ENCODE results near the gene ETFRF1.
A peak's percentile ranks its signal among the peaks of the same experiment; 100 is the strongest.

ETFRF1 gene

GRCh38 chr12:25195056-25195971, at the start of gene ETFRF1, which contains the start of gene DNAI7:
TSS of gene ETFRF1 (plus strand) at chr12:25195237. CDS start at chr12:25203957, 8,720 bp downstream.
TSS of gene DNAI7 (minus strand) at chr12:25195160. CDS start at chr12:25195078, 82 bp downstream.
- H3K4me3 ChIP-seq (ENCODE audit: low read depth, low read length): peak within 1 kb of the TSS; percentile 85
- no peak for TF ChIP-seq CTCF (IDR thresholded peaks at IDR 0.05; ENCODE audit: low read depth, low read length)

DNA sequence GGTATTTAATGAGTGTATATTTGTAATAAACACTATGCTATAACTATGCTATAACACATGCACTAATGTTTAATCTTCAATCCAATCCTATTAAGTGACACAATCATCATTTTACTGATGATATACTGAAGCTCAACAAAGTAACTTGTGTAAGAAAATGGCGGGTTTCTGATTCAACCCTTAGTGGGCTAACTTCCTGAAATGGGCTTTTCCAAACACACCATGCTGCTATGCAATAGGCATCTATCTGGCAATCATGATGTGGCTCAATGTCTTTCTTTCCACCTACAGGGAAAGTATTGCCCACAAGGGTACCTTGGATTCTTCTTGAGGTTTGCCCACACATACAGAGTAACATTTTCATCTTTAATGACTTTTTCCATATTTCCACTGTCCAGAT, 48.4 kb upstream of the ETFRF1 start:
- TF ChIP-seq CTCF (IDR thresholded peaks at IDR 0.05; ENCODE audit: low read depth, low read length): no peak
- no peak overlapping the region for H3K4me3 ChIP-seq (ENCODE audit: low read depth, low read length)

DNA sequence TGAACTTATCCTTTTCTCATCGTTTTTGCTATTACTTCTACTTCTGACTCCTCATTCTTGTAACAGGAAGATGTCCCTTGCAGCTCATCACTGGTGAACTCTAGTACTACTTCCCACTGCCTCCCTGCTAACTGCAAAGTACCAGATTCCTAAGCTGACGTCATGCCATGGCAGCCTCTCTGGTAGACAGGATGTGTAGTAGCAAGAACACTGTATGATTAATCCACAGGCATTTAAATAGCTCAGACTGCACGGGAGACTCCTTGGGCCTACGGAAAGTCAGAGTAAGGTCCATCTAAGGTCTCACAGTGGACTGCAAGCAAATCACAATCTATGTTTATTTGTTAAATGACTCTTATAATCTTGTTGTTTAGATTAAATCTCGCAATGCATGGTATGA, 43.6 kb upstream of the ETFRF1 start:
- no peak for TF ChIP-seq CTCF (IDR thresholded peaks at IDR 0.05; ENCODE audit: low read depth, low read length)
- H3K4me3 ChIP-seq (ENCODE audit: low read depth, low read length): no peak overlapping the region

GRCh38 chr12:25152055-25152454, 43.0 kb upstream of the ETFRF1 start:
- H3K4me3 ChIP-seq (ENCODE audit: low read depth, low read length): no peak overlapping the region
- no peak for TF ChIP-seq CTCF (IDR thresholded peaks at IDR 0.05; ENCODE audit: low read depth, low read length)

DNA sequence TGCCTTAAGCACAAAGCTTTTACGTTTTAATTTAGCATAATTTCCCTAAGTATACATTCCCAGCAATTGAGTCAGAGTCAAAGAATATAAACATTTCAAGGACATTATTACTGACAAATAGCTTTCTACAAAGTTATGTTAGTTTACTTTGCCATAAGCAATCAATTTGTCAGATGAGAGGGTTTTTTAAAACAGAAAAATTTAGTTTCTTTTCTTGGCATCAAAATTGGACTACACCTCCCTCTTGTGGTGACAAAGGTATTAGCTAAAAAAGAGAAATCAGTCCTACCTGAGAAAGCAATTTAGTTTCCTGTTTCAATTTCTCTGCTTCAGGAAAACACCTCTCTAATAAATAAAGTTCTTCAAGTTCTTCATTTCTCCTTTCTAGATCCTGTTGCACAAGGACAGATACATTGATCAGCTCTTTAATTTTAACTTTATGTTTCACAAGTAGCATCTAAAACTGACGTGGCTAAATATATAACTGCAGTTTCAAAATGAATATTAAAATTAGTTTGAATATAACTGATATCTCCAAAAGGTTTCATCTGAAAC, 39.9 kb upstream of the ETFRF1 start:
- no peak overlapping the region for H3K4me3 ChIP-seq (ENCODE audit: low read depth, low read length)
- peak; percentile 12; the same call in 1 of the 2 replicates for TF ChIP-seq CTCF (IDR thresholded peaks at IDR 0.05; ENCODE audit: low read depth, low read length)

- no peak overlapping the region for H3K4me3 ChIP-seq (ENCODE audit: low read depth, low read length)
- TF ChIP-seq CTCF (IDR thresholded peaks at IDR 0.05; ENCODE audit: low read depth, low read length): no peak
Measured at GRCh38 chr12:25156061-25156460, 39.0 kb upstream of the ETFRF1 start.

- no peak for TF ChIP-seq CTCF (IDR thresholded peaks at IDR 0.05; ENCODE audit: low read depth, low read length)
Measured at GRCh38 chr12:25162866-25163265, 32.2 kb upstream of the ETFRF1 start.

More at GRCh38 chr12:25162866-25163265, 32.2 kb upstream of the ETFRF1 start:
- H3K4me3 ChIP-seq (ENCODE audit: low read depth, low read length): no peak overlapping the region
